ENCODE measurements around the gene GFI1. TPM values are rescaled to one million over a fixed set of nuclear protein-coding genes. Genes with fewer than 3 reads are reported as not detected.
A peak's percentile ranks its signal among the peaks of the same experiment; 100 is the strongest.

GFI1 gene
- polyA plus RNA-seq, 2 of the 4 experiments (the other 2 are of a cell fraction), result 0.08 to 0.18 TPM

DNA sequence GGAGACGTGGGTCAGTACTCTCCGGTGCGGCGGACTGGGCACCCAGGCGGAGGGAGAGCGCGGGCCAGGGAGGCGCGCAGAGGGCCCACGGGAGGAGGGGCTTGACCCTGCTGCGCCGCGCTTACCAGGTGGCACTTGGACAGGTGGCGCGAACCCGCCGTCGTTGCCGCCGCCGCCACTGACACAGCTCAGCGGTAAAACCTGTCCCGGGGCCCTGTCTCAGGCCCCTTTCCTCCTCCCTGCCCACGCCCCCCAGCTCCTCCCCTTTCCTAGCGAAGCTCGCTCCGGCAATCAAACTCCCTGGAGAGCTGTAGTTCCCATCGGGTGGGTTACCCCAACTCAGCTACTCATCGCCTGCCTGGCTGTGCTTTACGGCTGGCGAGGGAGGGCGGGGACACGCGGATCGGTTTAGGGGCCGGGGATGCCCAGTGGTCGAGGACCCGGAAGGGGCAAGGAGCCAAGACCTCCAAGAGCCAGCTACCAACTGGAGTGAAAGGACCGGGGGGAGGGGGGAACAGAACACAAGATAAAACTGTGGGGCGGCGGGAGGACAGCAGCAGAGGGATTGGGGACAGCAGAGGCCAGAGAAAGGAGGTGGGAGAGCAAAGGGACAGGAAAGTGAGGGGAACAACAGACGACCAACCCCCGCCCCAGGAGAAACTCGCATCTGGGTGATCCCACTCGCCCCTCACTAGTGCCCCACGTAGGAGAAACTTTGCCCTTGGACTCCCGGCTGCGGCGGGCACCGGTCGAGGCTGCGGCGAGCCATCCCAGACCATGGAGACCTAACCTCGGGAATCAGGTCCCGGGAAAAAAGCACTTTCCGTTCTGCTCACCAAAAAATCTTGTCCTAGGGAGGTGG, 2.9 kb downstream of the GFI1 start:
- ATAC-seq, result peak in 1 of 2 experiments; percentile 7; a peak in 3 of 6 replicates
- Histone ChIP-seq H3K4me2 (peak overlapping the region; percentile 99), H3K27ac (no peak overlapping the region), H3K9me3 (no peaks in the 10 kb centered on the region), H3K4me3 (peak overlapping the region; percentile 66), H3K4me1 (peaks cover 28% of the 10 kb centered on the region; the same call in 2 of the 3 replicates)
- ChIA-PET POLR2A (interaction anchor here (0.5 kb wide), 1 partner anchor 18 kb away, joined by 4 read pairs; no protein-coding TSS in a partner anchor), CTCF (no interaction called here)
- 2% methylated on average over 34 of the region's 56 CpGs for WGBS (ENCODE audit: missing lambda C conversion rate)
- TF ChIP-seq, protein P1, sequence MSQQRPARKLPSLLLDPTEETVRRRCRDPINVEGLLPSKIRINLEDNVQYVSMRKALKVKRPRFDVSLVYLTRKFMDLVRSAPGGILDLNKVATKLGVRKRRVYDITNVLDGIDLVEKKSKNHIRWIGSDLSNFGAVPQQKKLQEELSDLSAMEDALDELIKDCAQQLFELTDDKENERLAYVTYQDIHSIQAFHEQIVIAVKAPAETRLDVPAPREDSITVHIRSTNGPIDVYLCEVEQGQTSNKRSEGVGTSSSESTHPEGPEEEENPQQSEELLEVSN (IDR thresholded peaks at IDR 0.05; ENCODE audit: borderline replicate concordance, low read depth), result 0 out of 2 replicates have a peak, but pooled peaks have one; percentile 13
- TF ChIP-seq, protein P2, sequence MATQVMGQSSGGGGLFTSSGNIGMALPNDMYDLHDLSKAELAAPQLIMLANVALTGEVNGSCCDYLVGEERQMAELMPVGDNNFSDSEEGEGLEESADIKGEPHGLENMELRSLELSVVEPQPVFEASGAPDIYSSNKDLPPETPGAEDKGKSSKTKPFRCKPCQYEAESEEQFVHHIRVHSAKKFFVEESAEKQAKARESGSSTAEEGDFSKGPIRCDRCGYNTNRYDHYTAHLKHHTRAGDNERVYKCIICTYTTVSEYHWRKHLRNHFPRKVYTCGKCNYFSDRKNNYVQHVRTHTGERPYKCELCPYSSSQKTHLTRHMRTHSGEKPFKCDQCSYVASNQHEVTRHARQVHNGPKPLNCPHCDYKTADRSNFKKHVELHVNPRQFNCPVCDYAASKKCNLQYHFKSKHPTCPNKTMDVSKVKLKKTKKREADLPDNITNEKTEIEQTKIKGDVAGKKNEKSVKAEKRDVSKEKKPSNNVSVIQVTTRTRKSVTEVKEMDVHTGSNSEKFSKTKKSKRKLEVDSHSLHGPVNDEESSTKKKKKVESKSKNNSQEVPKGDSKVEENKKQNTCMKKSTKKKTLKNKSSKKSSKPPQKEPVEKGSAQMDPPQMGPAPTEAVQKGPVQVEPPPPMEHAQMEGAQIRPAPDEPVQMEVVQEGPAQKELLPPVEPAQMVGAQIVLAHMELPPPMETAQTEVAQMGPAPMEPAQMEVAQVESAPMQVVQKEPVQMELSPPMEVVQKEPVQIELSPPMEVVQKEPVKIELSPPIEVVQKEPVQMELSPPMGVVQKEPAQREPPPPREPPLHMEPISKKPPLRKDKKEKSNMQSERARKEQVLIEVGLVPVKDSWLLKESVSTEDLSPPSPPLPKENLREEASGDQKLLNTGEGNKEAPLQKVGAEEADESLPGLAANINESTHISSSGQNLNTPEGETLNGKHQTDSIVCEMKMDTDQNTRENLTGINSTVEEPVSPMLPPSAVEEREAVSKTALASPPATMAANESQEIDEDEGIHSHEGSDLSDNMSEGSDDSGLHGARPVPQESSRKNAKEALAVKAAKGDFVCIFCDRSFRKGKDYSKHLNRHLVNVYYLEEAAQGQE (IDR thresholded peaks at IDR 0.05), result no peak
- TF ChIP-seq, protein P3, sequence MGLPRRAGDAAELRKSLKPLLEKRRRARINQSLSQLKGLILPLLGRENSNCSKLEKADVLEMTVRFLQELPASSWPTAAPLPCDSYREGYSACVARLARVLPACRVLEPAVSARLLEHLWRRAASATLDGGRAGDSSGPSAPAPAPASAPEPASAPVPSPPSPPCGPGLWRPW (IDR thresholded peaks at IDR 0.05), result no peak
- peak; percentile 67 for TF ChIP-seq CBX8 (IDR thresholded peaks at IDR 0.05)
- no peak for DNase-seq (ENCODE audit: low read depth in 1 of 2, low spot score in 1 of 2)
- no peak for FAIRE-seq

DNA sequence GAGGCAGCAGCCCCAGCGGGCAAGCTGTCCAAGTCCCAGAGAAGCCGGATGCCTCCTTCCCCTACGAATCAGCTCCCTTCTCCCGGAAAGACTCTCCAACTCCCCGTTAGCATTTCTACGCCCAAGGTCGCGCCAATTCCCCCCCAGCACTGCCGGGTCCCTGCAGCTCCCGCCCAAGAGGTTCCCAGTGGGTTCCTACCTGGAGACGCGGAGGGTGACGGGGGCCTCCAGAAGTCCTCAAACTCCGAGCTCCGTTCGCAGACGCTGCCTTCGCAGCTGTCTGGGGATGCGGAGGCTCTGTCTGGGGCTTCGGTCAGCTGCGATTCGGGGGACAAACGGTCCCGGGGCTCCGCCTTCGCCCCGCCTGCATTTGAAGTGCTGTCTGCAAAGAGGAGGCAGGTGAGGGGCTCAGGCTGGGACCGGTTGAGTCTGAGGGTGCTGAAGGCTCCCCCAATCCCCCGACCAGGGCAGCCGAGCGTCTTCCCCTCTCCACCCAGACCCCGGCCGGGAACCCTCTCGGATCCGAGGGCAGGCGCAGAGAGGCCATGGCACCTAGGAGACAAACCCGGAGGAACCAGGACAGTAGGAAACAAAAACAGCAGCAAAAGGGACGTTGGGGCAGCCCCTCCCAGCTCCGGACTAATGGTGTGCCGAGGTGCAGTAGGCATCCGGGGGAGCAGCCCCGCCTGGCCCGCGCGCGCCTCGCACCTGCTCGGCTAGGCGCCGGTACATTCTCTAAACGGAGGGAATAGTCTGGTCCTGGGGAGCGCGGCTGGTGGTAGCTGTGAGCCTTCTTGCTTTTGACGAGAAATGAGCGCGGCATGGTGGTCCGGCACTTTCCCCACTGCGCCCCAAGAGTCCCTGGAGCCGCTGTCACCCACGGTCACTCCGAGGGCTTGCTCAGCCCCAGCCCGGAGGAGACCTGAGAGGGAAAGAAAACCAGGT, 3.8 kb downstream of the GFI1 start:
- no peak overlapping the region for H3K27ac ChIP-seq
- POLR2A ChIA-PET, result interaction anchor here (0.5 kb wide), 1 partner anchor 17 kb away, joined by 4 read pairs; no protein-coding TSS in a partner anchor
- 7% methylated on average over 10 of the region's 62 CpGs for WGBS (ENCODE audit: missing lambda C conversion rate)
- no peaks in the 10 kb centered on the region for H3K9me3 ChIP-seq
- ATAC-seq (peak in 1 of 2 experiments; percentile 22; a peak in 3 of 6 replicates), FAIRE-seq (no peak), DNase-seq (ENCODE audit: low read depth in 1 of 2, low spot score in 1 of 2) (no peak)
- TF ChIP-seq ZSCAN20 (CRISPR knock-in tag; IDR thresholded peaks at IDR 0.05) (no peak), JUNB (IDR thresholded peaks at IDR 0.05) (no peak), FOXS1 (CRISPR knock-in tag; IDR thresholded peaks at IDR 0.05) (no peak), ZC3H11A (IDR thresholded peaks at IDR 0.05) (no peak), TP53 (CRISPR knock-in tag; IDR thresholded peaks at IDR 0.05) (no peak), RNF2 (IDR thresholded peaks at IDR 0.05; ENCODE audit: borderline replicate concordance, low read depth) (peak; percentile 67; the same call in 1 of the 2 replicates)
- TF ChIP-seq, protein P1 (IDR thresholded peaks at IDR 0.05; ENCODE audit: borderline replicate concordance, low read depth), result 0 out of 2 replicates have a peak, but pooled peaks have one; percentile 12
- H3K4me3 ChIP-seq, result peak overlapping the region; percentile 66
- CTCF ChIA-PET, result interaction anchor here (0.6 to 1.0 kb wide), 2 partner anchors 20 to 41 kb away, joined by 3 to 4 read pairs; no protein-coding TSS in a partner anchor
- peaks cover 28% of the 10 kb centered on the region; the same call in 2 of the 3 replicates for H3K4me1 ChIP-seq
- H3K4me2 ChIP-seq, result peak overlapping the region; percentile 99

Data from A549 (cell line).